Neural cell (in vitro differentiated cells): ENCODE measurements around the gene PRKCA. TPM values are rescaled to one million over a fixed set of nuclear protein-coding genes. Genes with fewer than 3 reads are reported as not detected.

ENCODE experiments used
- H2AFZ ChIP-seq: fragments of 200-600, 300-800 bp; sonication (generic), shearing (Covaris generic); 2 replicates; pipeline ENCODE4 v1.6.0; 2014; ENCODE audit warnings: low read depth, mild to moderate bottlenecking, antibody characterized with exemption, low read length, moderate library complexity
- H3F3A ChIP-seq: fragments of 200-600 bp; shearing (Covaris generic); 2 replicates; pipeline ENCODE4 v1.6.1; 2016; ENCODE audit warnings: mild to moderate bottlenecking, moderate library complexity, mixed read lengths, antibody characterized with exemption, low read length; ENCODE audit not compliant: insufficient read depth, poor library complexity, severe bottlenecking
- H3K27ac ChIP-seq: fragments of 200-600, 300-800 bp; sonication (generic), shearing (Covaris generic); 2 replicates; pipeline ENCODE4 v1.5.1; 2014; ENCODE audit warnings: mild to moderate bottlenecking, low read length, moderate library complexity
- H3K27me3 ChIP-seq: fragments of 300-800, 200-600 bp; sonication (generic), shearing (Covaris generic); 2 replicates; pipeline ENCODE4 v1.6.0; 2014; ENCODE audit warnings: mild to moderate bottlenecking, low read depth, low read length, moderate library complexity; ENCODE audit not compliant: insufficient read depth
- H3K36me3 ChIP-seq: fragments of 300-800, 200-600 bp; sonication (generic), shearing (Covaris generic); 2 replicates; pipeline ENCODE4 v1.5.1; 2014; ENCODE audit warnings: mild to moderate bottlenecking, antibody characterized with exemption, low read length, moderate library complexity; ENCODE audit not compliant: insufficient read depth
- H3K4me2 ChIP-seq: fragments of 300-800, 200-600 bp; sonication (generic), shearing (Covaris generic); 2 replicates; pipeline ENCODE4 v1.6.0; 2014; ENCODE audit warnings: mild to moderate bottlenecking, low read length
- H3K4me3 ChIP-seq: fragments of 300-800, 200-600 bp; sonication (generic), shearing (Covaris generic); 2 replicates; pipeline ENCODE4 v1.5.1; 2014; ENCODE audit warnings: mild to moderate bottlenecking, low read length, moderate library complexity
- H3K79me2 ChIP-seq: fragments of 200-600 bp; shearing (Covaris generic); replicated peaks from 2 replicates; pipeline ENCODE4 v1.6.0; 2014; ENCODE audit warnings: mild to moderate bottlenecking, low read length, moderate library complexity; ENCODE audit not compliant: insufficient read depth
- H3K9ac ChIP-seq: fragments of 300-800, 200-600 bp; sonication (generic), shearing (Covaris generic); 2 replicates; pipeline ENCODE4 v1.6.1; 2016; ENCODE audit warnings: mild to moderate bottlenecking, low read length, mixed read lengths
- H3K9me2 ChIP-seq: fragments of 200-600 bp; shearing (Covaris generic); 2 replicates; pipeline ENCODE4 v1.6.1; 2016; ENCODE audit warnings: mild to moderate bottlenecking, low read length, mixed read lengths; ENCODE audit not compliant: insufficient read depth
- H3K9me3 ChIP-seq: fragments of 200-600, 300-800 bp; sonication (generic), shearing (Covaris generic); 2 replicates; pipeline ENCODE4 v1.6.1; 2016; ENCODE audit warnings: mild to moderate bottlenecking, mixed run types, low read length, moderate library complexity, mixed read lengths
- H4K20me1 ChIP-seq: fragments of 200-600 bp; shearing (Covaris generic); 2 replicates; pipeline ENCODE4 v1.6.1; 2016; ENCODE audit warnings: mild to moderate bottlenecking, mixed run types; ENCODE audit not compliant: insufficient read depth
- CTCF ChIP-seq: fragments of 450-650 bp; IDR thresholded peaks from 2 replicates; pipeline ENCODE4 v1.5.1; 2014; ENCODE audit warnings: antibody characterized with exemption, mild to moderate bottlenecking, moderate library complexity; ENCODE audit not compliant: poor library complexity, severe bottlenecking
- EP300 ChIP-seq: fragments of 450-650 bp; conservative IDR thresholded peaks from 2 replicates; pipeline ENCODE4 v1.6.1; 2014; ENCODE audit warnings: antibody characterized with exemption, mild to moderate bottlenecking, moderate library complexity; ENCODE audit not compliant: poor library complexity, severe bottlenecking
- EZH2 ChIP-seq: fragments of 200-600, 300-800 bp; shearing (Covaris generic), sonication (generic); IDR thresholded peaks from 2 replicates; pipeline ENCODE4 v1.6.1; 2014; ENCODE audit warnings: antibody characterized with exemption, low read length, borderline replicate concordance, mild to moderate bottlenecking; ENCODE audit not compliant: insufficient read depth, poor library complexity, severe bottlenecking
- MXI1 ChIP-seq: fragments of 450-650 bp; conservative IDR thresholded peaks from 2 replicates; pipeline ENCODE4 v1.6.1; 2014; ENCODE audit warnings: antibody characterized with exemption, mild to moderate bottlenecking; ENCODE audit not compliant: poor library complexity, severe bottlenecking
- POLR2AphosphoS5 ChIP-seq: IDR thresholded peaks from 2 replicates; pipeline ENCODE4 v1.6.1; 2012
- RAD21 ChIP-seq: fragments of 450-650 bp; conservative IDR thresholded peaks from 2 replicates; pipeline ENCODE4 v1.6.1; 2014; ENCODE audit warnings: antibody characterized with exemption, mild to moderate bottlenecking, moderate library complexity
- REST ChIP-seq: IDR thresholded peaks from 2 replicates; pipeline ENCODE4 v1.6.1; 2012; ENCODE audit warnings: borderline replicate concordance
- SMC3 ChIP-seq: fragments of 450-650 bp; conservative IDR thresholded peaks from 2 replicates; pipeline ENCODE4 v1.6.1; 2014; ENCODE audit warnings: antibody characterized with exemption, mild to moderate bottlenecking, moderate library complexity; ENCODE audit not compliant: poor library complexity
- TAF1 ChIP-seq: IDR thresholded peaks from 2 replicates; pipeline ENCODE4 v1.6.1; 2012; ENCODE audit warnings: low read depth
- polyA plus RNA-seq: library from polyadenylated mRNA; depleted of rRNA; stranded (reverse); fragments of >200 nt; gene quantifications from 2 replicates; pipeline ENCODE4 v1.2.3, GENCODE V29; 2014

The PRKCA gene
- polyA plus RNA-seq, 1 donor from 2014 or later, result 5.9 TPM

- Histone ChIP-seq H3K9me3 (no peaks in the 10 kb centered on the region), H3K79me2 (no peaks in the 10 kb centered on the region), H4K20me1 (no peaks in the 10 kb centered on the region), H3K36me3 (no peaks in the 10 kb centered on the region), H3K4me2 (no peak overlapping the region), H3K27me3 (no peaks in the 10 kb centered on the region), H3K4me3 (no peak overlapping the region), H2AFZ (no peak overlapping the region), H3K9ac (no peak overlapping the region), H3K27ac (no peak overlapping the region), H3K9me2 (no peaks in the 10 kb centered on the region), H3F3A (no peaks in the 10 kb centered on the region)
- no peak for TF ChIP-seq SMC3
- no peak for TF ChIP-seq MXI1
- TF ChIP-seq EP300, result no peak
- no peak for TF ChIP-seq RAD21
- TF ChIP-seq CTCF, result no peak
- no peak for TF ChIP-seq POLR2AphosphoS5
- no peak for TF ChIP-seq TAF1
- no peak for TF ChIP-seq EZH2
- no peak for TF ChIP-seq REST
These were observed 464.9 kb downstream of the PRKCA start for GRCh38 chr17:66767154-66767933.

- H3K36me3 ChIP-seq, result no peaks in the 10 kb centered on the region
- H3K9me3 ChIP-seq, result no peaks in the 10 kb centered on the region
- H3K27me3 ChIP-seq, result no peaks in the 10 kb centered on the region
- H3K79me2 ChIP-seq, result no peaks in the 10 kb centered on the region
- no peaks in the 10 kb centered on the region for H3K9me2 ChIP-seq
- H3K9ac ChIP-seq, result no peak overlapping the region
- TF ChIP-seq POLR2AphosphoS5, result no peak
- no peak for TF ChIP-seq SMC3
- no peak for TF ChIP-seq TAF1
- TF ChIP-seq CTCF, result no peak
- TF ChIP-seq EZH2, result no peak
- TF ChIP-seq EP300, result no peak
- TF ChIP-seq RAD21, result no peak
- no peak for TF ChIP-seq REST
- TF ChIP-seq MXI1, result no peak
- H2AFZ ChIP-seq, result no peak overlapping the region
- no peaks in the 10 kb centered on the region for H3F3A ChIP-seq
- H3K4me2 ChIP-seq, result no peak overlapping the region
- no peak overlapping the region for H3K4me3 ChIP-seq
- H4K20me1 ChIP-seq, result no peaks in the 10 kb centered on the region
- no peak overlapping the region for H3K27ac ChIP-seq
These were observed 467.5 kb downstream of the PRKCA start for GRCh38 chr17:66769911-66770310.
